COLO668 (cell line): ENCODE data around the gene TIMM21.
A peak's percentile ranks its signal among the peaks of the same experiment; 100 is the strongest.

Source experiments
- DNase-seq: peaks from one replicate; lab custom pipeline; 2025; ENCODE audit not compliant: unreplicated experiment; lab: John Stamatoyannopoulos, UW

The TIMM21 gene, protein sequence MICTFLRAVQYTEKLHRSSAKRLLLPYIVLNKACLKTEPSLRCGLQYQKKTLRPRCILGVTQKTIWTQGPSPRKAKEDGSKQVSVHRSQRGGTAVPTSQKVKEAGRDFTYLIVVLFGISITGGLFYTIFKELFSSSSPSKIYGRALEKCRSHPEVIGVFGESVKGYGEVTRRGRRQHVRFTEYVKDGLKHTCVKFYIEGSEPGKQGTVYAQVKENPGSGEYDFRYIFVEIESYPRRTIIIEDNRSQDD

DNA sequence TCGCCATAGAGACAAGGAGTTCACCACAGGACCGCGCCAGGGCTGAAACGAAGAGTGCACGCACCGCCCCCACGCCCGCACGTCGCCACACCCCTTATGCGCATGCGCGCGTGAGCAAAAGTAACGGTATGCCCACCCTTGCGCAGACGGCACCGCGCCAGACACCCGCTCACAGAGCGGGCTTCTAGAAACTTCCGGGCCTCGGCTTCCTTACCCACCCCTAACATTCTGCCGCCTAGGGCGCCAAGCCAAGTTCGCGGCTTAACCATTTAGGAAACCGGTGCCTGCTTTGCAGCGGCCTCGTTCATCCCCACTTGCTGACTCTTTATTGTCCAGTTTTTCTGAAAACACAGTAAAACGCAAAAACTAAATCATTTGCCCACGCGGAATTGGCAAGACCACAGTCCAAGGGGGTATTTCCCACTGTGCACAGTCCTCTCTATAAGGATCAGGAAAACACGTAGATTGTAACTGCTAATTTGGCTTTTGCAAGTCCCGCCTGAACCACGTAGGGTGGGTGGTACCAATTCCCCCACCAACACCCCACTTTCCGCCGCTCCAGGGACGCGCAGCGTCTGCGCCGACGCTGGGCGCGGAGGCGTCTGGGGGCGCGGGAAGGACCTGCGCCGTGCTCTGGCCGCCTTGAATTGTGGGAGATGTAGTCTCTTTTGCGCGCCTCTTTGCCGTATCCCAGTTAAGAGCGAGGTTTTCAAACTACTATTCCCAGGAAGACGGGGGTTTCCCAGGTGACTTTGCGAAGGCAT lies at the start of gene TIMM21, which contains the start of gene FBXO15:
TIMM21 (plus strand) TSS at position 745 of the 764 bp plus-strand sequence. CDS start 286 bp downstream, outside the sequence.
FBXO15 (minus strand) TSS at position 56 of the 764 bp plus-strand sequence; CDS start at position 7, 49 bp downstream.
- DNase-seq, result peak; percentile 98

DNA sequence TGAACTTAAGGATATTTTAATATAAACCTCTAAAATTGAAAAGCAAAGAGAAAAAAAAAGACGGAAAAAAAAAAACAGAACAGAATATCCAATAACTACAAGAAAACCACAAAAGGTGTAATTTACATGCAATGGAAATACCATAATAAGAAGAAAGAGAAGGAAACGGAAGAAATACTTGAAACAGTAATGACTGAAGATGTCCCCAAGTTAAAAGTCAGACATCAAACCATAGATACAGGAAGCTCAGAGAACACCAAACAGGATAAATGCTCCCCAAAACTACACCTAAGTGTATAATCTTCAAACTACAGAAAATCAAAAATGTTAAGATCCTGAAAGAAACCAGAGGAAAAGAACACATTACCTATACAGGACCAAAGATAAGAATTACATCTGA lies 39.9 kb upstream of the TIMM21 start:
- no peak for DNase-seq

- DNase-seq, result no peak
These were observed 38.2 kb upstream of the TIMM21 start for GRCh38 chr18:74110149-74110548.

DNA sequence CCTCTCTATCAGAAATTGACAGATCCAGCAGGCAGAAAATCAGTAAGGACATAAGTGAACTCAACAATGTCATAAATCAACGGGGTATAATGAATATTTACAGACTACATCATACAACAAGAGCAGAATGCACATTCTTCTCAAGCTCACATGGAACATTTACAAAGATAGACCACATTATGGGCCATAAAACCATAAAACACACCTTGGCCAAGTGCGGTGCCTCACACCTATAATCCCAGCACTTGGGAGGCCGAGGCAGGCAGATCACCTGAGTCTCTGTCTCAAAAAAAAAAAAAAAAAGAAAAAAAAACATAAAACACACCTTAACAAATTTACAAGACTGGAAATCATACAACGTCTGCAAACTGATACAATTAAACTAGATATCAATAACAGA lies 37.3 kb upstream of the TIMM21 start:
- DNase-seq, result no peak

GRCh38 chr18:74113711-74114110 lies 34.6 kb upstream of the TIMM21 start:
- no peak for DNase-seq

DNA sequence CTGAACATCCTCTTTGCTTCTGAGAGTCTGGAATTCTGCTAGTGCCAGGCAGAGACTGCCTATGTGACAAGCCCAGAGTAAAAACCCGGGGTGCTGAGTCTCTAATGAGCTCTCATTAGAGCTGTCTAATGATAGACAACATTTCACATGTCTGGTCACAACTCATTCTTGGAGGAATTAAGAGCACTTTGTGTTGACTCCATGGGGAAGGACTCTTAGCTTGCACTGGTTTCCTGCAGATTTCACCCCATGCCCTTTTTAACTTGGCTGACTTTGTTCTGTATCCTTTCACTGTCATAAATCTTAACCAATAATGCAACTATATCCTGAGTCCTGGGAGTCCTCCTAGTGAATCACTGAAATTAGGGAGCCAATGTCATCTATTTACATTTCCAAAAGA lies 34.2 kb upstream of the TIMM21 start:
- no peak for DNase-seq

DNA sequence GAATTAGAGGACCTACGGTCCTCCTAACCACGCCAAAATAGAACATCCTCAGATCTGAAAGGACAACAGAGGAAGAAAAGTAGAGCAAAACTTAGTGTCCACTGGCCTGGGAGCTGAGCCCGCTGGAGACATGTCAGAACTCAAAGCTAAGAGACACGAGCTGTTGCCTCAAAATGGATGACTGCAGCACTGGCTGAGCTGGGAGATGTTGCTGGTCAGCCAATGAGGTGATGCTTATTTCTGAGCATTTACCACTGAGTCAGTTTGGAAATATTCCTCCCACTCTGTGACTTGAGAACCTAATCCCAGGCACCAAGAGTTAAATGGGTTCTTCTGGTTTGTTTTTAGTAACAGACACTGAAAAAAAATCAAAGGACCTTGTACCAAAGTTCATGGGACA lies 33.3 kb upstream of the TIMM21 start:
- DNase-seq, result no peak

DNA sequence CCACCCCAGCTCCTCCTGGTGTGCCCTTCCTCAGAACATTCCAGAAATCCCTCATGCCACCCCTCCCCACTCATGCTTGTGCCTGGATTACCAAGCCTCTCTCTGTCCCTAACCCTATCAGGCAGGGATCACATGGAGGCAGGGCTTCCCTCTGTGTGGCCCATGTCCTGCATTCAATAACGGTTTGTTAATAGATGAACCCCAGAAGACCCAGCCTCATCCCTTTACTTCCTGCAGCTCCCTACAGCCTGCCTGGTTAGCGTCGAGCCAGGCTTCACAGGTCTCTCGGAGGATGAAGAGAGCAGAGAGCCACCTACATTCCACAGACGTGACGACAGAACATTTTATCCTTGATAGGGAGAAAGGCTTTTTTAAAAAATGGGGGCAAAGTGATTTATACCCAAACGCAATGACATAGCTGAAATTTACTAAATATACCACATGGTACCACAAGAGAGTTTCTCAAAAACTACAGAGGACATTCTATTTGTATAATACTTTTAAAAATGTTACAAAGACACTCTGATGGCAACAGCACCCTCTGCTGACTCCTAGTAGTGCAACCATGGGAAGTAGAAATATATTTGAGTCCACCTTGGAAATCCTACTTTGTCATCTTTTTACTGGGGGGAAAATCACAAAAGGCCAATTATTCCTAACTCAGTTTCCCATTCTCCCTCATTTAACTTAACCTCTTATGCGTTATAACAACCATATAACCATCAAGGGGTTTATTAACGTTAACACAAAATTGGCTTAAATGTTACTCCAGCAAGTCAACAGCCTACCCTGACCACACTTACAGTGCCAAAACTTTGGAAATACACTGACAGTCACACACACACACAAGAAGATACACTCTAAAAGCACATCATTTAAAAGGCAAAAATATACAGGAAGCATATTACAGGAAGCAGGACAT lies 31.4 kb upstream of the TIMM21 start:
- peak; percentile 35 for DNase-seq

GRCh38 chr18:74123200-74123599 lies 25.1 kb upstream of the TIMM21 start:
- DNase-seq, result no peak

GRCh38 chr18:74124642-74125041 lies 23.7 kb upstream of the TIMM21 start:
- no peak for DNase-seq

- no peak for DNase-seq
These were observed 21.4 kb upstream of the TIMM21 start for GRCh38 chr18:74126684-74127655.

- no peak for DNase-seq
These were observed 20.2 kb upstream of the TIMM21 start for GRCh38 chr18:74128159-74128558.

- DNase-seq, result no peak
These were observed 17.2 kb upstream of the TIMM21 start for GRCh38 chr18:74131124-74131523.

DNA sequence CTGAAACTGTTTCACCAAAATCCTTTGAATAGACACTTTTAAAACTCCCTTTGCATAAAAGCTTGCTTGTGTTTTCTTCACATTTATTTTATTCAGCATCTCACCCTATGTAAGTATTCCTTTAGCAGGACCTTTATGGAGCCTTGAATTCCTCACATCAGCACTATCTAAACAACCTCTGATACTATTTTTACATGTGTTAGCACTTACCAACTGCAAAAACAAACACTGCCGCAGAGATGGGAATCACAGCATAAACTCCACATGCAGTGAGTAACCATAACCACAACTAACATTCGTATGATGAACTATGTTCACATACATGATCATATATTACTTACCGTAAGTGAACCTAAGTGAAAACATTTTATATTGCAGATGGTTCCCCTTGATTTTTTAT lies 16.1 kb upstream of the TIMM21 start:
- no peak for DNase-seq

- no peak for DNase-seq
These were observed 10.3 kb upstream of the TIMM21 start for GRCh38 chr18:74137920-74138538.

- DNase-seq, result no peak
These were observed 8.9 kb upstream of the TIMM21 start for GRCh38 chr18:74139411-74139810.

GRCh38 chr18:74139888-74140287 lies 8.4 kb upstream of the TIMM21 start:
- no peak for DNase-seq

DNA sequence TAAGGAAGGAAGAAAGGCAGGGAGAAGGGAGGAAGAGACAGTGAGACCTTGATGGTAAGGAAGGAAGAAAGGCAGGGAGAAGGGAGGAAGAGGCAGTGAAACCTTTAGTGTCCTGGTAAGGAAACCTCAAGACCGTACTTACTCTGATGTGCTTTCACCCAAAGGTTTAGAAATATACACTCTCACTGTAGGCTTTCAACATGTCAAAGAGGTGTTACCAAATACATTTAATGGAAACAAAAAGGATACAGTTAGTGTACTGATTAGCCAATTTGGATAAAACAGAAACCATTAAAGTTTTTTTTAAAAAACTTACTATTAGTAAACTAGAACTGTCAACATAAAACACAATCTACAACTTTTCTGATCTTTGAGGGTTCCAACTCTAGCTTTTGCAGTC lies 7.7 kb upstream of the TIMM21 start:
- DNase-seq, result no peak

DNA sequence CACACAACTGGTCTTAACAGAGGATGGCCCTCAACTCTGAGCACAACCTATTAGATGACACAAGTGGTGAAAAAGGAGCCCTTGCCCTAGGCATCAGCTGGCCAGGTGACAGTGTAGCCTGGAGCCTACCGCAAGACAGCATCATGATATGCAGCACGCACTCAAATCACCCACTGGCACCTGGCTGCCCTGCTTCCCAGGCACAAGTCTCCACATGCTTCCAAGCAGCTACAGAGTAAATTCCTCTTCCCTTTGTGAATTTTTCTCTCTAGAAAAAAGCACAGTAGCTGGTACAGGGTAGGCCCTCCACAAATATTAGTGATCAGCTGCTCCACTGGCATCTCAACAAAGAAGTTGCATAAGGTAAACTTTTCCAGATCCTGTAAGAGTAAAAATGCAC lies 6.7 kb upstream of the TIMM21 start:
- DNase-seq, result no peak

- DNase-seq, result no peak
These were observed 6.1 kb upstream of the TIMM21 start for GRCh38 chr18:74142252-74142651.
